AG10803 (cell line): ENCODE data around the gene PDE2A.

Source experiments
- DNase-seq: peaks from one replicate; pipeline ENCODE4 v3.0.0; 2010; ENCODE audit warnings: low read depth
- H3K4me3 ChIP-seq: 2 replicates; pipeline ENCODE4 v1.5.1; 2011; ENCODE audit warnings: mild to moderate bottlenecking, low read length, control low read depth
- CTCF ChIP-seq: conservative IDR thresholded peaks from 2 replicates; pipeline ENCODE4 v1.5.1; 2011; ENCODE audit warnings: mild to moderate bottlenecking, low read length, control low read depth, inconsistent platforms

The PDE2A gene

GRCh38 chr11:72599325-72600117, 74.7 kb downstream of the PDE2A start:
- DNase-seq, result no peak
- H3K4me3 ChIP-seq, result no peak overlapping the region
- no peak for TF ChIP-seq CTCF

GRCh38 chr11:72598906-72599305, 75.3 kb downstream of the PDE2A start:
- peak; percentile 56 for TF ChIP-seq CTCF
- no peak overlapping the region for H3K4me3 ChIP-seq
- peak; percentile 26 for DNase-seq

DNA sequence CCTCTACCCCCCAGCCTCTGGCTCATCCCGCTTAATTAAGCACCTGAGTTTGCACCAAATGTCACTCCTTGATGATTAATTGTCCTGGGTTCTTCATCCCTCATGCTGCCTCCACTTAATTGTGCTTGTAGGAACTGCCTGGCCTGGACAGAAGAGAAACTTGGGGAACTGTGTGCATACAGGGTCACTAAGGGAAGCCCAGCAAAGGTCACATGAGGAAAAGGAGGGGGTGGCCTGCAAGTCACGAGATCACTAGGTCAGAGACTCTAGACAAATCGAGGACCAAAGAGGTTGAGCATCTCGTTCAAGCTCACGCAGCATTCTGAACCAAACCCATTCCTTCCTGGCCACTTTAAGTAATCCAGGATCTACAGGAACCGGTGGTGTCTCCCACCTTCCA, 75.8 kb downstream of the PDE2A start:
- H3K4me3 ChIP-seq, result no peak overlapping the region
- no peak for DNase-seq
- no peak for TF ChIP-seq CTCF

GRCh38 chr11:72597721-72598120, 76.5 kb downstream of the PDE2A start:
- no peak overlapping the region for H3K4me3 ChIP-seq
- DNase-seq, result no peak
- no peak for TF ChIP-seq CTCF

DNA sequence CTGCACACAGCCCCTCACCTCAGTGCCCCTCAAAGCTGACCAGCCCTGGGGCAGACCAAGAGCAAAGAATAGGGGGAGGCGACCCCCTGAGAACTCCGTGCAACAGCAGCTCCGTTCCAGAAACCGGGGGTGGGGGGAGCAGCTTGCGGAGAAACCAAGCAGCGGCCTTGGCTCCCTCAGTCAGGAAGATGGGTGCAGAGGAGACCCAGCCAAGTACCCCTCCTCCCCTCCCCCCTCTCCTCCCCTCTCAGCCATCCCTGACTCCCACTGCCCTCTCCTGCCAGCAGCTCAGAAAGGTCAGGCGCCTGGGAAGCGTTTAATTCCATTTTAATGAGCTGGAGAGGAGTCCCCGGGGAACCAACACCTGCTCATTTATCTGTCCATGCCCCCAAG, 78.9 kb downstream of the PDE2A start:
- DNase-seq, result no peak
- no peak for TF ChIP-seq CTCF
- no peak overlapping the region for H3K4me3 ChIP-seq

GRCh38 chr11:72594493-72595291, 79.5 kb downstream of the PDE2A start:
- DNase-seq, result no peak
- TF ChIP-seq CTCF, result no peak

More at GRCh38 chr11:72594493-72595291, 79.5 kb downstream of the PDE2A start:
- H3K4me3 ChIP-seq, result no peak overlapping the region
